ENCODE data around the gene APOM. TPM values are rescaled to one million over a fixed set of nuclear protein-coding genes. Genes with fewer than 3 reads are reported as not detected.

APOM gene
- total RNA-seq, 2 experiments from 2014 or later = 1.5 to 2.1 TPM

DNA sequence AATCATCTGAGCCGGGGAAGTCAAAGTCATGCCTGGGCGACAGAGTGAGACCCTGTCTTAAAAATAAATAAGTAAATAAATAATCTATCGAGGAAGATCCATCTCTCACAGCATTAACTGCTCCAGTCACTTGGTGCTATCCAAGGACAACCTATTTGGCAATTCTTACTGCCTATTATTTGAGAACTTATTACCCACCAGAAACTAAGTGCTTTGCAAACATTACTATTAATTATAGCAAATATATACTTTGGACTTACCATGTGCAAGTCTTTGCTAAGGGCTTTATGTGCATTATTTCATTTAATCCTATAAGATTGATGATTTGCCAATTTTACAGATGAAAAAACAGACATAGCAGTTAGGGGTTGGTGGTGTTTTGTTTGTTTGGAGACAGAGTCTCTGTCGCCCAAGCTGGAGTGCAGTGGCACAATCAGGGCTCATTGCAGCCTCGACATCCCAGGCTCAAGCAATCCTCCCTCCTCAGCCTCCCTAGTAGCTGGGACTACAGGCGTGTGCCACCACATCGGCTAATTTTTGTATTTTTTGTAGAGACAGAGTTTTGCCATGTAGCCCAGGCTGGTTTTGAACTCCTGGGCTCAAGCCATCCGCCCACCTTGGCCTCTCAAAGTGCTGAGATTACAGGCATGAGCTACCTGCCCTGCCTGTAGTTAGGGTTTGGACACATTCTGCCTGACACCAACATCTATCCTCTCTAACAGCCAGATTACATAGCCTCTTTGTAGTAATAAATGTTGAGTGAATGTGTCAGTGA lies 933 bp upstream of the APOM start:
- H4K20me1 ChIP-seq (ENCODE audit: insufficient read depth, low read length) = 0 out of 2 replicates have a peak, but pooled peaks cover 4% of the 10 kb centered on the region
- DNase-seq (ENCODE audit: low spot score) = no peak
- H3K27ac ChIP-seq (ENCODE audit: low read depth, low read length, poor library complexity, severe bottlenecking) = no peak overlapping the region
- peaks cover 35% of the 10 kb centered on the region for H3K4me1 ChIP-seq (ENCODE audit: insufficient read depth, low read length, poor library complexity, severe bottlenecking)
- H3K79me2 ChIP-seq (ENCODE audit: insufficient read depth, low read depth, low read length) = peaks cover 28% of the 10 kb centered on the region
- BruUV-seq (replicated peaks) = no TSS peak
- H2AFZ ChIP-seq (ENCODE audit: low read length) = no peak overlapping the region
- H3K4me2 ChIP-seq (ENCODE audit: low read length) = no peak overlapping the region
- H3K9me3 ChIP-seq (ENCODE audit: low read length) = no peaks in the 10 kb centered on the region
- no peak overlapping the region for H3K4me3 ChIP-seq (ENCODE audit: low read depth, low read length, poor library complexity, severe bottlenecking)
- peaks cover 14% of the 10 kb centered on the region for H3K36me3 ChIP-seq (ENCODE audit: insufficient read depth, low read length)
- CTCF ChIA-PET (ENCODE audit: unreplicated experiment) = no interaction called here
- intact Hi-C loops (cut with micrococcal nuclease; ENCODE audit: unreplicated experiment) = no loop called here
- H3K9me2 ChIP-seq (ENCODE audit: insufficient read depth, low read length) = no peaks in the 10 kb centered on the region
- no peak for TF ChIP-seq EZH2phosphoT487 (IDR thresholded peaks at IDR 0.05; ENCODE audit: borderline replicate concordance, low read depth, low read length)
- TF ChIP-seq, protein P1, sequence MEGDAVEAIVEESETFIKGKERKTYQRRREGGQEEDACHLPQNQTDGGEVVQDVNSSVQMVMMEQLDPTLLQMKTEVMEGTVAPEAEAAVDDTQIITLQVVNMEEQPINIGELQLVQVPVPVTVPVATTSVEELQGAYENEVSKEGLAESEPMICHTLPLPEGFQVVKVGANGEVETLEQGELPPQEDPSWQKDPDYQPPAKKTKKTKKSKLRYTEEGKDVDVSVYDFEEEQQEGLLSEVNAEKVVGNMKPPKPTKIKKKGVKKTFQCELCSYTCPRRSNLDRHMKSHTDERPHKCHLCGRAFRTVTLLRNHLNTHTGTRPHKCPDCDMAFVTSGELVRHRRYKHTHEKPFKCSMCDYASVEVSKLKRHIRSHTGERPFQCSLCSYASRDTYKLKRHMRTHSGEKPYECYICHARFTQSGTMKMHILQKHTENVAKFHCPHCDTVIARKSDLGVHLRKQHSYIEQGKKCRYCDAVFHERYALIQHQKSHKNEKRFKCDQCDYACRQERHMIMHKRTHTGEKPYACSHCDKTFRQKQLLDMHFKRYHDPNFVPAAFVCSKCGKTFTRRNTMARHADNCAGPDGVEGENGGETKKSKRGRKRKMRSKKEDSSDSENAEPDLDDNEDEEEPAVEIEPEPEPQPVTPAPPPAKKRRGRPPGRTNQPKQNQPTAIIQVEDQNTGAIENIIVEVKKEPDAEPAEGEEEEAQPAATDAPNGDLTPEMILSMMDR (conservative IDR thresholded peaks at IDR 0.05; ENCODE audit: low read length) = no peak
- POLR2A ChIA-PET = interaction anchor here (0.6 to 4.0 kb wide), 4 partner anchors 19 to 113 kb away, joined by 3 to 19 read pairs (median 6); partner anchors contain the start of gene DDX39B

DNA sequence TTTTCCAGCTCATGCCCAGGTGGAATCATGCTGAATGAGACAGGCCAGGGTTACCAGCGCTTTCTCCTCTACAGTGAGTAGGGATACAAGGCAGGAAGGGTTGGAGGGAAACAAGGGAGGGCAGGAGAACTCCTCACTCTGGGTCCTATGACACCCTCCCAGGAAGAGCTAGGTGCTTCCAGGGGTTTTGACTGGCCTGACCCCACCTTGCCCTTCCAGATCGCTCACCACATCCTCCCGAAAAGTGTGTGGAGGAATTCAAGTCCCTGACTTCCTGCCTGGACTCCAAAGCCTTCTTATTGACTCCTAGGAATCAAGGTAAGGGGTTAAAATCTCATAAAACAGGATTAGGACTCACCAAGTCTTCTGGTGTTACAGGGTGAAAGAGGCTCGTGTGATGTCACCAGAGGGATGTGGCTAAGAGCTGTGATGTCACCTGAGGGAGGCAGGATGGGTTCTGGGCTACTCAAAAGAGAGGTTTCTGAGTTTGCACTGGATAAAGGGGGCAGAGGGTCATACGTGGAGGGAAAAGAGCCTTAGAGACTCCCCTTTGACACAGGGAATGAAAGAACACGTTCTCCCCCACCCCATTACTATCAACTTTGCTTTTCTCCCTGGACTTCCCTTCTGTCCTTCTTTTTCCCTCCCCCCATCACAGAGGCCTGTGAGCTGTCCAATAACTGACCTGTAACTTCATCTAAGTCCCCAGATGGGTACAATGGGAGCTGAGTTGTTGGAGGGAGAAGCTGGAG lies 1.9 kb downstream of the APOM start:
- Histone ChIP-seq H3K4me1 (ENCODE audit: insufficient read depth, low read length, poor library complexity, severe bottlenecking) (peaks cover 46% of the 10 kb centered on the region), H3K79me2 (ENCODE audit: insufficient read depth, low read depth, low read length) (peaks cover 18% of the 10 kb centered on the region; the same call in 1 of the 2 replicates), H3K9me3 (ENCODE audit: low read length) (no peaks in the 10 kb centered on the region), H3K27ac (ENCODE audit: low read depth, low read length, poor library complexity, severe bottlenecking) (no peak overlapping the region), H3K36me3 (ENCODE audit: insufficient read depth, low read length) (peaks cover 18% of the 10 kb centered on the region), H3K4me3 (ENCODE audit: low read depth, low read length, poor library complexity, severe bottlenecking) (no peak overlapping the region), H4K20me1 (ENCODE audit: insufficient read depth, low read length) (no peaks in the 10 kb centered on the region), H3K9me2 (ENCODE audit: insufficient read depth, low read length) (no peaks in the 10 kb centered on the region), H3K4me2 (ENCODE audit: low read length) (no peak overlapping the region), H2AFZ (ENCODE audit: low read length) (no peak overlapping the region)
- ChIA-PET CTCF (ENCODE audit: unreplicated experiment) (no interaction called here), POLR2A (interaction anchor here (0.6 kb wide), 2 partner anchors 74 to 1190 kb away, joined by 3 to 4 read pairs; no protein-coding TSS in a partner anchor)
- no peak for TF ChIP-seq EZH2phosphoT487 (IDR thresholded peaks at IDR 0.05; ENCODE audit: borderline replicate concordance, low read depth, low read length)
- TF ChIP-seq, protein P1 (conservative IDR thresholded peaks at IDR 0.05; ENCODE audit: low read length) = no peak
- DNase-seq (ENCODE audit: low spot score) = no peak
- intact Hi-C loops (cut with micrococcal nuclease; ENCODE audit: unreplicated experiment) = no loop called here
- BruUV-seq (replicated peaks) = no TSS peak
